ENCODE results near the gene ASIC1. TPM values are rescaled to one million over a fixed set of nuclear protein-coding genes. Genes with fewer than 3 reads are reported as not detected.

ASIC1 gene
- total and polyA plus RNA-seq, 2 experiments from 2014 or later, result 0.76 to 1.5 TPM

DNA sequence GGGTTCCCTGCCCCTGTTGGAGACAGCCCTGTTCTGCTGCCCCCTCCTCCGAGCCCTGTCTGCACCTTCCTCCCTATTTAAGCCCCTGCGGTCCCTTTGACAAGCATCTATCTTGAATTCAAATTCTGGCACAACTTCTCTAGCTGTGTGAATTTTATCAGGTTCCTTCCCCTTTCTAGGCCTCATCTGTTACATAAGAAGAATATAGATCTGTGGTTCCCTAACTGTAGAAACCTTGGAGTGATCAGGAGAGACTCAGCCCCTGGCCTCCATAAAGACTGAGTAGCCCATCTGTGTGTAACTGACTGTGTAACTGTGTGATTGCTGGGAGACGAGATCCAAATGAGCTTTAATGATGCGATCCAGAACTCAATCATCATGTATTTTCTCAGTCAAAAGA, 19.1 kb upstream of the ASIC1 start:
- no peak overlapping the region for H3K27ac Mint-ChIP-seq
- H3F3A ChIP-seq (replicated peaks; ENCODE audit: low read depth), result no peaks in the 10 kb centered on the region
- peaks cover under 1% of the 10 kb centered on the region; the same call in 2 of the 3 replicates for H3K4me1 Mint-ChIP-seq
- no peaks in the 10 kb centered on the region for H3K9me2 ChIP-seq (ENCODE audit: insufficient read depth)
- H3K27ac ChIP-seq (ENCODE audit: low read depth), result no peak overlapping the region
- H3K36me3 ChIP-seq (ENCODE audit: insufficient read depth), result no peaks in the 10 kb centered on the region
- peaks cover 13% of the 10 kb centered on the region for H3K27me3 Mint-ChIP-seq (ENCODE audit: insufficient read depth, low read depth, poor library complexity)
- H3K79me2 ChIP-seq (replicated peaks; ENCODE audit: insufficient read depth), result no peaks in the 10 kb centered on the region
- ATAC-seq (no peak), DNase-seq (ENCODE audit: low spot score) (no peak)
- H3K27me3 ChIP-seq (ENCODE audit: insufficient read depth), result peaks cover 18% of the 10 kb centered on the region
- H4K20me1 ChIP-seq (replicated peaks; ENCODE audit: insufficient read depth), result no peaks in the 10 kb centered on the region
- H3K36me3 Mint-ChIP-seq (ENCODE audit: low read depth), result no peaks in the 10 kb centered on the region
- TF ChIP-seq NANOG (IDR thresholded peaks at IDR 0.05; ENCODE audit: borderline replicate concordance) (no peak), STAT1 (IDR thresholded peaks at IDR 0.05; ENCODE audit: unreplicated experiment) (no peak), EZH2 (IDR thresholded peaks at IDR 0.05; ENCODE audit: low read depth, unreplicated experiment) (no peak), JUNB (IDR thresholded peaks at IDR 0.05; ENCODE audit: unreplicated experiment) (no peak), ZNF331 (CRISPR knock-in tag; IDR thresholded peaks at IDR 0.05; ENCODE audit: low read depth) (no peak), EZH2phosphoT487 (IDR thresholded peaks at IDR 0.05; ENCODE audit: unreplicated experiment) (no peak), ZNF114 (CRISPR knock-in tag; IDR thresholded peaks at IDR 0.05) (no peak)
- TF ChIP-seq, protein P1, sequence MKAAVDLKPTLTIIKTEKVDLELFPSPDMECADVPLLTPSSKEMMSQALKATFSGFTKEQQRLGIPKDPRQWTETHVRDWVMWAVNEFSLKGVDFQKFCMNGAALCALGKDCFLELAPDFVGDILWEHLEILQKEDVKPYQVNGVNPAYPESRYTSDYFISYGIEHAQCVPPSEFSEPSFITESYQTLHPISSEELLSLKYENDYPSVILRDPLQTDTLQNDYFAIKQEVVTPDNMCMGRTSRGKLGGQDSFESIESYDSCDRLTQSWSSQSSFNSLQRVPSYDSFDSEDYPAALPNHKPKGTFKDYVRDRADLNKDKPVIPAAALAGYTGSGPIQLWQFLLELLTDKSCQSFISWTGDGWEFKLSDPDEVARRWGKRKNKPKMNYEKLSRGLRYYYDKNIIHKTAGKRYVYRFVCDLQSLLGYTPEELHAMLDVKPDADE (IDR thresholded peaks at IDR 0.05), result no peak
- TF ChIP-seq, protein P2, sequence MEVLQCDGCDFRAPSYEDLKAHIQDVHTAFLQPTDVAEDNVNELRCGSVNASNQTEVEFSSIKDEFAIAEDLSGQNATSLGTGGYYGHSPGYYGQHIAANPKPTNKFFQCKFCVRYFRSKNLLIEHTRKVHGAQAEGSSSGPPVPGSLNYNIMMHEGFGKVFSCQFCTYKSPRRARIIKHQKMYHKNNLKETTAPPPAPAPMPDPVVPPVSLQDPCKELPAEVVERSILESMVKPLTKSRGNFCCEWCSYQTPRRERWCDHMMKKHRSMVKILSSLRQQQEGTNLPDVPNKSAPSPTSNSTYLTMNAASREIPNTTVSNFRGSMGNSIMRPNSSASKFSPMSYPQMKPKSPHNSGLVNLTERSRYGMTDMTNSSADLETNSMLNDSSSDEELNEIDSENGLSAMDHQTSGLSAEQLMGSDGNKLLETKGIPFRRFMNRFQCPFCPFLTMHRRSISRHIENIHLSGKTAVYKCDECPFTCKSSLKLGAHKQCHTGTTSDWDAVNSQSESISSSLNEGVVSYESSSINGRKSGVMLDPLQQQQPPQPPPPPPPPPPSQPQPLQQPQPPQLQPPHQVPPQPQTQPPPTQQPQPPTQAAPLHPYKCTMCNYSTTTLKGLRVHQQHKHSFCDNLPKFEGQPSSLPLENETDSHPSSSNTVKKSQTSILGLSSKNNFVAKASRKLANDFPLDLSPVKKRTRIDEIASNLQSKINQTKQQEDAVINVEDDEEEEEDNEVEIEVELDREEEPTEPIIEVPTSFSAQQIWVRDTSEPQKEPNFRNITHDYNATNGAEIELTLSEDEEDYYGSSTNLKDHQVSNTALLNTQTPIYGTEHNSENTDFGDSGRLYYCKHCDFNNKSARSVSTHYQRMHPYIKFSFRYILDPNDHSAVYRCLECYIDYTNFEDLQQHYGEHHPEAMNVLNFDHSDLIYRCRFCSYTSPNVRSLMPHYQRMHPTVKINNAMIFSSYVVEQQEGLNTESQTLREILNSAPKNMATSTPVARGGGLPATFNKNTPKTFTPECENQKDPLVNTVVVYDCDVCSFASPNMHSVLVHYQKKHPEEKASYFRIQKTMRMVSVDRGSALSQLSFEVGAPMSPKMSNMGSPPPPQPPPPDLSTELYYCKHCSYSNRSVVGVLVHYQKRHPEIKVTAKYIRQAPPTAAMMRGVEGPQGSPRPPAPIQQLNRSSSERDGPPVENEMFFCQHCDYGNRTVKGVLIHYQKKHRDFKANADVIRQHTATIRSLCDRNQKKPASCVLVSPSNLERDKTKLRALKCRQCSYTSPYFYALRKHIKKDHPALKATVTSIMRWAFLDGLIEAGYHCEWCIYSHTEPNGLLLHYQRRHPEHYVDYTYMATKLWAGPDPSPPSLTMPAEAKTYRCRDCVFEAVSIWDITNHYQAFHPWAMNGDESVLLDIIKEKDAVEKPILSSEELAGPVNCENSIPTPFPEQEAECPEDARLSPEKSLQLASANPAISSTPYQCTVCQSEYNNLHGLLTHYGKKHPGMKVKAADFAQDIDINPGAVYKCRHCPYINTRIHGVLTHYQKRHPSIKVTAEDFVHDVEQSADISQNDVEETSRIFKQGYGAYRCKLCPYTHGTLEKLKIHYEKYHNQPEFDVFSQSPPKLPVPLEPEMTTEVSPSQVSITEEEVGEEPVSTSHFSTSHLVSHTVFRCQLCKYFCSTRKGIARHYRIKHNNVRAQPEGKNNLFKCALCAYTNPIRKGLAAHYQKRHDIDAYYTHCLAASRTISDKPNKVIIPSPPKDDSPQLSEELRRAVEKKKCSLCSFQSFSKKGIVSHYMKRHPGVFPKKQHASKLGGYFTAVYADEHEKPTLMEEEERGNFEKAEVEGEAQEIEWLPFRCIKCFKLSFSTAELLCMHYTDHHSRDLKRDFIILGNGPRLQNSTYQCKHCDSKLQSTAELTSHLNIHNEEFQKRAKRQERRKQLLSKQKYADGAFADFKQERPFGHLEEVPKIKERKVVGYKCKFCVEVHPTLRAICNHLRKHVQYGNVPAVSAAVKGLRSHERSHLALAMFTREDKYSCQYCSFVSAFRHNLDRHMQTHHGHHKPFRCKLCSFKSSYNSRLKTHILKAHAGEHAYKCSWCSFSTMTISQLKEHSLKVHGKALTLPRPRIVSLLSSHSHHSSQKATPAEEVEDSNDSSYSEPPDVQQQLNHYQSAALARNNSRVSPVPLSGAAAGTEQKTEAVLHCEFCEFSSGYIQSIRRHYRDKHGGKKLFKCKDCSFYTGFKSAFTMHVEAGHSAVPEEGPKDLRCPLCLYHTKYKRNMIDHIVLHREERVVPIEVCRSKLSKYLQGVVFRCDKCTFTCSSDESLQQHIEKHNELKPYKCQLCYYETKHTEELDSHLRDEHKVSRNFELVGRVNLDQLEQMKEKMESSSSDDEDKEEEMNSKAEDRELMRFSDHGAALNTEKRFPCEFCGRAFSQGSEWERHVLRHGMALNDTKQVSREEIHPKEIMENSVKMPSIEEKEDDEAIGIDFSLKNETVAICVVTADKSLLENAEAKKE (CRISPR knock-in tag; IDR thresholded peaks at IDR 0.05), result no peak
- TF ChIP-seq, protein P3, sequence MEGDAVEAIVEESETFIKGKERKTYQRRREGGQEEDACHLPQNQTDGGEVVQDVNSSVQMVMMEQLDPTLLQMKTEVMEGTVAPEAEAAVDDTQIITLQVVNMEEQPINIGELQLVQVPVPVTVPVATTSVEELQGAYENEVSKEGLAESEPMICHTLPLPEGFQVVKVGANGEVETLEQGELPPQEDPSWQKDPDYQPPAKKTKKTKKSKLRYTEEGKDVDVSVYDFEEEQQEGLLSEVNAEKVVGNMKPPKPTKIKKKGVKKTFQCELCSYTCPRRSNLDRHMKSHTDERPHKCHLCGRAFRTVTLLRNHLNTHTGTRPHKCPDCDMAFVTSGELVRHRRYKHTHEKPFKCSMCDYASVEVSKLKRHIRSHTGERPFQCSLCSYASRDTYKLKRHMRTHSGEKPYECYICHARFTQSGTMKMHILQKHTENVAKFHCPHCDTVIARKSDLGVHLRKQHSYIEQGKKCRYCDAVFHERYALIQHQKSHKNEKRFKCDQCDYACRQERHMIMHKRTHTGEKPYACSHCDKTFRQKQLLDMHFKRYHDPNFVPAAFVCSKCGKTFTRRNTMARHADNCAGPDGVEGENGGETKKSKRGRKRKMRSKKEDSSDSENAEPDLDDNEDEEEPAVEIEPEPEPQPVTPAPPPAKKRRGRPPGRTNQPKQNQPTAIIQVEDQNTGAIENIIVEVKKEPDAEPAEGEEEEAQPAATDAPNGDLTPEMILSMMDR (conservative IDR thresholded peaks at IDR 0.05; ENCODE audit: low read depth in 2 of 2), result no peak
- TF ChIP-seq, protein P4, sequence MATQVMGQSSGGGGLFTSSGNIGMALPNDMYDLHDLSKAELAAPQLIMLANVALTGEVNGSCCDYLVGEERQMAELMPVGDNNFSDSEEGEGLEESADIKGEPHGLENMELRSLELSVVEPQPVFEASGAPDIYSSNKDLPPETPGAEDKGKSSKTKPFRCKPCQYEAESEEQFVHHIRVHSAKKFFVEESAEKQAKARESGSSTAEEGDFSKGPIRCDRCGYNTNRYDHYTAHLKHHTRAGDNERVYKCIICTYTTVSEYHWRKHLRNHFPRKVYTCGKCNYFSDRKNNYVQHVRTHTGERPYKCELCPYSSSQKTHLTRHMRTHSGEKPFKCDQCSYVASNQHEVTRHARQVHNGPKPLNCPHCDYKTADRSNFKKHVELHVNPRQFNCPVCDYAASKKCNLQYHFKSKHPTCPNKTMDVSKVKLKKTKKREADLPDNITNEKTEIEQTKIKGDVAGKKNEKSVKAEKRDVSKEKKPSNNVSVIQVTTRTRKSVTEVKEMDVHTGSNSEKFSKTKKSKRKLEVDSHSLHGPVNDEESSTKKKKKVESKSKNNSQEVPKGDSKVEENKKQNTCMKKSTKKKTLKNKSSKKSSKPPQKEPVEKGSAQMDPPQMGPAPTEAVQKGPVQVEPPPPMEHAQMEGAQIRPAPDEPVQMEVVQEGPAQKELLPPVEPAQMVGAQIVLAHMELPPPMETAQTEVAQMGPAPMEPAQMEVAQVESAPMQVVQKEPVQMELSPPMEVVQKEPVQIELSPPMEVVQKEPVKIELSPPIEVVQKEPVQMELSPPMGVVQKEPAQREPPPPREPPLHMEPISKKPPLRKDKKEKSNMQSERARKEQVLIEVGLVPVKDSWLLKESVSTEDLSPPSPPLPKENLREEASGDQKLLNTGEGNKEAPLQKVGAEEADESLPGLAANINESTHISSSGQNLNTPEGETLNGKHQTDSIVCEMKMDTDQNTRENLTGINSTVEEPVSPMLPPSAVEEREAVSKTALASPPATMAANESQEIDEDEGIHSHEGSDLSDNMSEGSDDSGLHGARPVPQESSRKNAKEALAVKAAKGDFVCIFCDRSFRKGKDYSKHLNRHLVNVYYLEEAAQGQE (IDR thresholded peaks at IDR 0.05; ENCODE audit: unreplicated experiment), result no peak
- H3K9me3 Mint-ChIP-seq, result no peaks in the 10 kb centered on the region
- no peak overlapping the region for H3K4me3 ChIP-seq
- no peak overlapping the region for H3K4me3 Mint-ChIP-seq
- H2AFZ ChIP-seq, result no peak overlapping the region
- H3K4me2 ChIP-seq, result no peak overlapping the region
- no peaks in the 10 kb centered on the region for H3K4me1 ChIP-seq (ENCODE audit: insufficient read depth)
